Smooth muscle cell (in vitro differentiated cells): ENCODE measurements around the gene RASGRP2. TPM values are rescaled to one million over a fixed set of nuclear protein-coding genes. Genes with fewer than 3 reads are reported as not detected.
A peak's percentile ranks its signal among the peaks of the same experiment; 100 is the strongest.

ENCODE experiments used
- DNase-seq: peaks from one replicate; lab custom pipeline; 2025; ENCODE audit not compliant: unreplicated experiment; lab: John Stamatoyannopoulos, UW
- H2AFZ ChIP-seq: fragments of 200-600 bp; sonication (generic); 2 replicates; pipeline ENCODE4 v1.6.0; 2016; ENCODE audit warnings: antibody characterized with exemption, low read depth, mild to moderate bottlenecking
- H3F3A ChIP-seq: fragments of 200-600 bp; sonication (generic); 2 replicates; pipeline ENCODE4 v1.6.0; 2017; ENCODE audit warnings: antibody characterized with exemption, low read depth
- H3K27ac ChIP-seq: fragments of 200-600 bp; sonication (generic); 2 replicates; pipeline ENCODE4 v1.5.1; 2016; ENCODE audit warnings: low read depth, mild to moderate bottlenecking
- H3K27me3 ChIP-seq: fragments of 200-600 bp; sonication (generic); 2 replicates; pipeline ENCODE4 v1.6.1; 2016; ENCODE audit warnings: low read depth, mild to moderate bottlenecking
- H3K36me3 ChIP-seq: fragments of 200-600 bp; sonication (generic); 2 replicates; pipeline ENCODE4 v1.5.1; 2016; ENCODE audit warnings: low read depth
- H3K4me1 ChIP-seq: fragments of 200-600 bp; sonication (generic); 2 replicates; pipeline ENCODE4 v1.5.1; 2016; ENCODE audit warnings: low read depth
- H3K4me2 ChIP-seq: fragments of 200-600 bp; sonication (generic); 2 replicates; pipeline ENCODE4 v1.6.0; 2016; ENCODE audit warnings: mild to moderate bottlenecking
- H3K4me3 ChIP-seq: fragments of 200-600 bp; sonication (generic); 2 replicates; pipeline ENCODE4 v1.5.1; 2016; ENCODE audit warnings: mild to moderate bottlenecking
- H3K79me2 ChIP-seq: fragments of 200-600 bp; sonication (generic); 2 replicates; pipeline ENCODE4 v1.6.0; 2016; ENCODE audit warnings: low read depth, mild to moderate bottlenecking
- H3K9ac ChIP-seq: fragments of 200-600 bp; sonication (generic); 2 replicates; pipeline ENCODE4 v1.6.0; 2016; ENCODE audit warnings: low read depth
- H3K9me3 ChIP-seq: fragments of 200-600 bp; sonication (generic); replicated peaks from 2 replicates; pipeline ENCODE4 v1.5.1; 2016; ENCODE audit warnings: low read depth
- H4K20me1 ChIP-seq: fragments of 200-600 bp; sonication (generic); 2 replicates; pipeline ENCODE4 v1.6.0; 2016; ENCODE audit warnings: low read depth
- WGBS: methylation state at CpG from one replicate; pipeline ENCODE4 v1.1.7; 2016; ENCODE audit warnings: low lambda C conversion rate; 5-methylcytosine and 5-hydroxymethylcytosine counted together
- polyA plus RNA-seq: library from polyadenylated mRNA; unstranded; fragments of >200 nt; fragmentation: Nextera tagmentation; extraction: Ambion mirVana; gene quantifications from 2 replicates; pipeline ENCODE4 v1.2.1, GENCODE V29; 2016
- total RNA-seq: library from RNA; depleted of rRNA; stranded (reverse); fragments of >200 nt; gene quantifications from 2 replicates; pipeline ENCODE4 v1.2.3, GENCODE V29; 2014
- TF ChIP-seq, protein P1 (sequence below): fragments of 200-600 bp; sonication (generic); IDR thresholded peaks from 2 replicates; pipeline ENCODE4 v1.5.1; 2017; ENCODE audit warnings: borderline replicate concordance, mild to moderate bottlenecking, antibody characterized with exemption; ENCODE audit not compliant: insufficient read depth, poor library complexity, severe bottlenecking

Gene RASGRP2
- total and polyA plus RNA-seq, 2 experiments from 2014 or later = 0.78 to 2.9 TPM

DNA sequence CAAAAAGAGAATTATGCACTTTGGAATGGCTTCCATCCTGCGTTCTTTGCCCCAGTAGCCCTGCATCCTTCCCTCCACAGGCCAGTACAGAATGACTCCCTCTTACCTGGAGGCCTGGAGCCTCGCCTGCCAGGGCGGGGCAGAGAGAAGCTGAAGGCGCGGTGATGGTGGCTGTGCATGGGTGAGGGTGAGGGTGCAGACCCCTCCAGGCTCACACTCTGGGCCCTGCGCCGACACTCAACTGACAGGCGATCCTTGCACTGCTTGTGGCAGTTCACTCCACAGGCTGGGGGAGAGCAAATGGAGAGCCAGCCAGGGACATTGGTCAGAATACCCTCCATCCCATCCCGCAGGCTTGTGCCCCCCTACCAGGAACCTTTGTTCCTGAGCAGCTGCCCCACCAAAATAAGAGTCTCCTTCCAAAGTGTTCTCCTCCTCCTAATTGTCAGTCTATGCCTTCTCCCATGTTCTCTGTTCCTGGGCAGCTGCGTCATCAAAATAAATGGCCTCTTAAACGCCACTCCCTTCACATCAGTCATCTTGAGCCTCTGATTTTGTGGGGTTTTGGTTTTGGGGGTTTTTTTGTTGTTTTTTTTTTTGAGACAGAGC is 15.1 kb downstream of the RASGRP2 start:
- no peaks in the 10 kb centered on the region for H3K9me3 ChIP-seq
- no peaks in the 10 kb centered on the region for H3K4me1 ChIP-seq
- no peak for DNase-seq
- 89% methylated on average over 11 of the region's 11 CpGs for WGBS
- no peaks in the 10 kb centered on the region for H3K79me2 ChIP-seq
- H4K20me1 ChIP-seq = no peaks in the 10 kb centered on the region
- no peak overlapping the region for H3K4me2 ChIP-seq
- TF ChIP-seq, protein P1, sequence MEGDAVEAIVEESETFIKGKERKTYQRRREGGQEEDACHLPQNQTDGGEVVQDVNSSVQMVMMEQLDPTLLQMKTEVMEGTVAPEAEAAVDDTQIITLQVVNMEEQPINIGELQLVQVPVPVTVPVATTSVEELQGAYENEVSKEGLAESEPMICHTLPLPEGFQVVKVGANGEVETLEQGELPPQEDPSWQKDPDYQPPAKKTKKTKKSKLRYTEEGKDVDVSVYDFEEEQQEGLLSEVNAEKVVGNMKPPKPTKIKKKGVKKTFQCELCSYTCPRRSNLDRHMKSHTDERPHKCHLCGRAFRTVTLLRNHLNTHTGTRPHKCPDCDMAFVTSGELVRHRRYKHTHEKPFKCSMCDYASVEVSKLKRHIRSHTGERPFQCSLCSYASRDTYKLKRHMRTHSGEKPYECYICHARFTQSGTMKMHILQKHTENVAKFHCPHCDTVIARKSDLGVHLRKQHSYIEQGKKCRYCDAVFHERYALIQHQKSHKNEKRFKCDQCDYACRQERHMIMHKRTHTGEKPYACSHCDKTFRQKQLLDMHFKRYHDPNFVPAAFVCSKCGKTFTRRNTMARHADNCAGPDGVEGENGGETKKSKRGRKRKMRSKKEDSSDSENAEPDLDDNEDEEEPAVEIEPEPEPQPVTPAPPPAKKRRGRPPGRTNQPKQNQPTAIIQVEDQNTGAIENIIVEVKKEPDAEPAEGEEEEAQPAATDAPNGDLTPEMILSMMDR = no peak
- no peak overlapping the region for H3K27ac ChIP-seq
- H2AFZ ChIP-seq = no peak overlapping the region
- H3K36me3 ChIP-seq = no peaks in the 10 kb centered on the region
- no peaks in the 10 kb centered on the region for H3F3A ChIP-seq
- H3K9ac ChIP-seq = no peak overlapping the region
- no peaks in the 10 kb centered on the region for H3K27me3 ChIP-seq
- H3K4me3 ChIP-seq = no peak overlapping the region

- H3K4me1 ChIP-seq = no peaks in the 10 kb centered on the region
- H3K27ac ChIP-seq = no peak overlapping the region
- H3K27me3 ChIP-seq = peaks cover 6% of the 10 kb centered on the region
- H3K4me2 ChIP-seq = no peak overlapping the region
- H3K9me3 ChIP-seq = no peaks in the 10 kb centered on the region
- no peaks in the 10 kb centered on the region for H3K79me2 ChIP-seq
- no peak overlapping the region for H3K4me3 ChIP-seq
- H2AFZ ChIP-seq = no peak overlapping the region
- no peaks in the 10 kb centered on the region for H3F3A ChIP-seq
- 82% methylated on average over 7 of the region's 7 CpGs for WGBS
- no peaks in the 10 kb centered on the region for H3K36me3 ChIP-seq
- H4K20me1 ChIP-seq = no peaks in the 10 kb centered on the region
- no peak overlapping the region for H3K9ac ChIP-seq
- TF ChIP-seq, protein P1 = no peak
- no peak for DNase-seq
These were observed 16.9 kb downstream of the RASGRP2 start for GRCh38 chr11:64726867-64727530.

DNA sequence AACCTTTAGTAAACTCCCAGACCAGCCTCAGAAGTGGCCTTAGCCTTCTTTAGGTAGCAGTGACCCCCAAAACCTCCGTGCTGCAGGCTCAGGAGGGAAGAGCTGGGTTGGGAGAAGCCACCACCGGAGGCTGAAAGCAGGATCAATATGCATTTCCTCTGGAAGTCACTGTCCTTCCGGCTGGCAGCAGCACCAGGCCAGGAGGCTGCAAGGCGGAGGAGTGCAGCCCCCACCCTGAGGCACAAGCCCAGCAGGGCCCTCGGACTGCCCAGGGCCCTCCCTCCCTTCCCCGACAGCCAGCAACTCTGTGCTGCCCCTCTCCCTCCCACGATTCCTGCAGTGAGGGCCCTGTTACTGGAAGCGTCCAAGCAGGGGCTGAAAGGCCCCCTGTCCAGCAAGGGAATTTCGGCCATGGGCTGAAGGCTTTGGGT is 17.7 kb downstream of the RASGRP2 start:
- Histone ChIP-seq H3K4me2 (no peak overlapping the region), H3K27ac (no peak overlapping the region), H3K9me3 (no peaks in the 10 kb centered on the region), H2AFZ (peak overlapping the region; percentile 54), H4K20me1 (no peaks in the 10 kb centered on the region), H3K4me1 (no peaks in the 10 kb centered on the region), H3K79me2 (no peaks in the 10 kb centered on the region), H3K36me3 (no peaks in the 10 kb centered on the region), H3K4me3 (no peak overlapping the region), H3K27me3 (peaks cover 14% of the 10 kb centered on the region), H3F3A (no peaks in the 10 kb centered on the region), H3K9ac (no peak overlapping the region)
- WGBS = 32% methylated on average over 6 of the region's 9 CpGs
- no peak for DNase-seq
- TF ChIP-seq, protein P1 = no peak
